Measurements from ENCODE around the gene BCAS1. TPM values are rescaled to one million over a fixed set of nuclear protein-coding genes. Genes with fewer than 3 reads are reported as not detected.

Gene BCAS1
- total RNA-seq, 1 experiment from 2014 or later, result 3.1 TPM

- Histone ChIP-seq H3K36me3 (ENCODE audit: control insufficient read depth, insufficient read depth, low read length) (no peaks in the 10 kb centered on the region), H3K27me3 (ENCODE audit: control insufficient read depth, insufficient read depth, low read length) (no peaks in the 10 kb centered on the region), H3K4me1 (ENCODE audit: control insufficient read depth, insufficient read depth, low read length) (no peaks in the 10 kb centered on the region), H3K4me3 (ENCODE audit: low read depth in 2 of 2, low read length in 2 of 2) (no peak overlapping the region), H3K9me3 (ENCODE audit: control insufficient read depth, insufficient read depth, low read depth, low read length) (no peaks in the 10 kb centered on the region), H3K27ac (ENCODE audit: low read length) (no peak overlapping the region)
- POLR2A ChIA-PET, result no interaction called here
- no TSS peak for BruUV-seq (replicated peaks)
- DNase-seq (ENCODE audit: low read depth, low spot score) (no peak), ATAC-seq (no peak)
- in situ Hi-C loops (cut with HindIII; ENCODE audit: low pct_unique_long_range_greater_than_20kb, low sequenced_read_pairs) (no loop called here), intact Hi-C loops (cut with micrococcal nuclease; ENCODE audit: unreplicated experiment) (no loop called here)
- no peak for TF ChIP-seq REST (IDR thresholded peaks at IDR 0.05; ENCODE audit: insufficient read depth in 1 of 2, low read depth in 2 of 2, low read length in 1 of 2)
- TF ChIP-seq CTCF (IDR thresholded peaks at IDR 0.05), result no peak
- no peak for TF ChIP-seq POLR2AphosphoS5 (IDR thresholded peaks at IDR 0.05; ENCODE audit: low read depth, low read length)
- TF ChIP-seq SIN3A (IDR thresholded peaks at IDR 0.05; ENCODE audit: borderline replicate concordance, insufficient read depth, low read depth, low read length), result no peak
- CTCF ChIA-PET, result no interaction called here
Measured at GRCh38 chr20:54020348-54020747, 50.0 kb downstream of the BCAS1 start.

DNA sequence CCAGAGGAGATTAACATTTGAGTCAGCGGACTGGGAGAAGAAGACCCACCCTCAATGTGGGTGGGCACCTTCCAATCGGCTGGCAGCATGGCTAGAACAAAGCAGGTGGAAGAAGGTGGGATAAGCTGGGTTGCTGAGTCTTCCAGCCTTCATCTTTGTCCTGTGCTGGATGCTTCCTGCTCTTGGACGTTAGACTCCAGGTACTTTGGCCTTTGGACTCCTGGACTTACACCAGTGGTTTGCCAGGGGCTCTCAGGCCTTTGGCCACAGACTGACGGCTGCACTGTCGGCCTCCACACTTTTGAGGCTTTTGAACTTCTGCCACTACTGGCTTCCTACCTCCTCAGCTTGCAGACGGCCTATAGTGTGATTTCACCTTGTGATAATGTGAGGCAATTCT lies 50.8 kb downstream of the BCAS1 start:
- ChIA-PET POLR2A (no interaction called here), CTCF (no interaction called here)
- TF ChIP-seq CTCF (IDR thresholded peaks at IDR 0.05) (no peak), SIN3A (IDR thresholded peaks at IDR 0.05; ENCODE audit: borderline replicate concordance, insufficient read depth, low read depth, low read length) (no peak)
- Histone ChIP-seq H3K9me3 (ENCODE audit: control insufficient read depth, insufficient read depth, low read depth, low read length) (no peaks in the 10 kb centered on the region), H3K4me1 (ENCODE audit: control insufficient read depth, insufficient read depth, low read length) (no peaks in the 10 kb centered on the region), H3K27ac (ENCODE audit: low read length) (no peak overlapping the region), H3K4me3 (ENCODE audit: low read depth in 2 of 2, low read length in 2 of 2) (no peak overlapping the region), H3K36me3 (ENCODE audit: control insufficient read depth, insufficient read depth, low read length) (no peaks in the 10 kb centered on the region), H3K27me3 (ENCODE audit: control insufficient read depth, insufficient read depth, low read length) (no peaks in the 10 kb centered on the region)
- no peak for ATAC-seq
- in situ Hi-C loops (cut with HindIII; ENCODE audit: low pct_unique_long_range_greater_than_20kb, low sequenced_read_pairs), result no loop called here
- BruUV-seq (replicated peaks), result no TSS peak
- DNase-seq (ENCODE audit: low read depth, low spot score), result no peak
- intact Hi-C loops (cut with micrococcal nuclease; ENCODE audit: unreplicated experiment), result no loop called here

GRCh38 chr20:54019127-54019526 lies 51.3 kb downstream of the BCAS1 start:
- Histone ChIP-seq H3K9me3 (ENCODE audit: control insufficient read depth, insufficient read depth, low read depth, low read length) (no peaks in the 10 kb centered on the region), H3K36me3 (ENCODE audit: control insufficient read depth, insufficient read depth, low read length) (no peaks in the 10 kb centered on the region), H3K4me3 (ENCODE audit: low read depth in 2 of 2, low read length in 2 of 2) (no peak overlapping the region), H3K27ac (ENCODE audit: low read length) (no peak overlapping the region), H3K27me3 (ENCODE audit: control insufficient read depth, insufficient read depth, low read length) (no peaks in the 10 kb centered on the region), H3K4me1 (ENCODE audit: control insufficient read depth, insufficient read depth, low read length) (no peaks in the 10 kb centered on the region; the same call in 1 of the 2 replicates)
- ChIA-PET CTCF (no interaction called here), POLR2A (no interaction called here)
- in situ Hi-C loops (cut with HindIII; ENCODE audit: low pct_unique_long_range_greater_than_20kb, low sequenced_read_pairs), result no loop called here
- no peak for TF ChIP-seq CTCF (IDR thresholded peaks at IDR 0.05)
- no peak for TF ChIP-seq REST (IDR thresholded peaks at IDR 0.05; ENCODE audit: insufficient read depth in 1 of 2, low read depth in 2 of 2, low read length in 1 of 2)
- no peak for TF ChIP-seq TCF7L2 (IDR thresholded peaks at IDR 0.05; ENCODE audit: low read depth, low read length)
- TF ChIP-seq SIN3A (IDR thresholded peaks at IDR 0.05; ENCODE audit: borderline replicate concordance, insufficient read depth, low read depth, low read length), result no peak
- no peak for TF ChIP-seq POLR2AphosphoS5 (IDR thresholded peaks at IDR 0.05; ENCODE audit: low read depth, low read length)
- DNase-seq (ENCODE audit: low read depth, low spot score), result no peak
- intact Hi-C loops (cut with micrococcal nuclease; ENCODE audit: unreplicated experiment), result no loop called here
- no peak for ATAC-seq
- no TSS peak for BruUV-seq (replicated peaks)

Measured in Panc1 (cell line).